ENCODE data around the gene RAB11FIP4.

GRCh38 chr17:31369266-31369665 lies 22.2 kb upstream of the RAB11FIP4 start:
- no peak for TF ChIP-seq CTCF (IDR thresholded peaks at IDR 0.05)
- no peak for TF ChIP-seq POLR2AphosphoS5 (IDR thresholded peaks at IDR 0.05)
- TF ChIP-seq POLR2A (IDR thresholded peaks at IDR 0.05): no peak

All from gastroesophageal sphincter (tissue), 3 donors.